Eye (tissue), 1 donor: Measurements from ENCODE around the gene PRSS27.
A peak's percentile ranks its signal among the peaks of the same experiment; 100 is the strongest.
"Not testable (repeated sequence)": the region's sequence is repeated elsewhere in the genome, so short reads cannot be mapped to it uniquely, and the experiment has no call there.

Experiments
- DNase-seq: peaks from one replicate; pipeline ENCODE4 v3.0.0-alpha.2; 2015

PRSS27 gene

DNA sequence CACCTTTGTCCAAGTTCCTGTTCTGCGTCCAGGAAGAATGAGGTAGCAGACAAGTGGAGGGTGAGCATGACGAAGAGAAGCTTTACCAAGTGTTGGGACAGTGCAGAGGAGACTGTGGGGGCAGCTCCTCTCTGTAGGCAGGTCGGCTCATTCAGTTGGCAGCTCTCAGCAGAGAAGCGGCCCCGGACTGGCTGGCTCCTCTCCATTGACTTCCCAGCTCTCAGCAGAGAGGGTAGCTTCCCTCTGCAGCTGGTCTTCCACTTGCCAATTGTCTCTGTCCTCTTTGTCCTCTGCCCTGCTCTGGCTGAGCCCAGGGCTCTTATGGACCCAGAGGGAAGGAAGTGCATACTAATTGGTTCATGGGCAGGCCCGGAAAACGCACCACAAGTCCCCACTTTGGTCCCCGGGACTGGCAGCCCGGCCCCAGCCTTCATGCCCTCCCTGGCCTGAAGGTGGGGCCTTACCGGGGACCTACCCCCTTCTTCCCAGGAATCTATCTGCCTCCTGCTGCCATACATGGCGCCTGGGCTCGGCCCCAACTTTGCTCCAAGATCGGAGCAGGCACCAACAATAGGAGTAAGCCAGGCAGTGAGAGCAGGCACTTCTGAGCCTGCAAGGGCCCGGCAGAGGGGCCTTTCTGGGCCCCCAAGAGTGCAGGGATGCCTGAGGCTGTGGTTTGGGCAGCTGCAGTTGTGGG is 27.6 kb downstream of the PRSS27 start:
- peak; percentile 26 for DNase-seq

- no peak for DNase-seq
Measured at GRCh38 chr16:2691491-2692248, 28.4 kb downstream of the PRSS27 start.

DNA sequence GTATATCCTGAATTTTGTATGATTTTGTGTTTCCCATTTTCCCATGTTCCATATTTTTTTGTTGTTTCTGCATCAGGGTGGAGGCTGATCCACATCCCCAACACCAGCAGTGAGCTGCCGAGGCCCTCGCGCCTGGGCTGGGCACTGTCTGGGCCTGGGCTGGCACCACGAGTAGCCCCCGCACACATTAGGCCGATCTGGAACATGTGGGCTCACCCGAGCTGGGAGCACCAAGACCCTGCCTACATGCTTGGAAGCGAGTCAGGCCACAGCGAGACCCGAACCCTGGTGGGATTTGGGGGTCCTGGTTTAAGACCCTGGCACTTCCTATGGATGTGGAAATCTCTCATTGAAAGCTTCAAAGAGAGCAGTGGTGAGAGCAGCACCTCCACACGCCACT is 29.2 kb downstream of the PRSS27 start:
- DNase-seq: no peak

- no peak for DNase-seq
Measured at GRCh38 chr16:2689968-2690801, 29.8 kb downstream of the PRSS27 start.

DNA sequence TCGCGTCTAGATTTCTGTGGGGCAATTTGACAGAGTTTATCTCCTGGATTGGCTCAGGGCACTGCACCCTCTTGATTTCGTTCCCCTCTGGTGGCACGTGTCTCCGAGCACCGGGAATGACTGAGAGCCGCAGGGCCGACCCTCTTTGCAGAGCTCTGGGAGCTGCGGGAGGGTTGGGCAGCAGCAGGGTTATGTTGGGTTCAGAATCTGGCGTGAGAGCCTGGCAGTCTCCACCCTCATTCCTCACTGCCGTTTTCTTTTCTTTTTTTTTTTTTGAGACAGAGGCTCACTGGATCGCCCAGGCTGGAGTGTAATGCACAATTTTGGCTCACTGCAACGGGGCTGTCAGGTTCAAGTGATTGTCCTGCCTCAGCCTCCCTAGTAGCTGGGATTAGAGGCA is 30.6 kb downstream of the PRSS27 start:
- not testable (repeated sequence) for DNase-seq

DNA sequence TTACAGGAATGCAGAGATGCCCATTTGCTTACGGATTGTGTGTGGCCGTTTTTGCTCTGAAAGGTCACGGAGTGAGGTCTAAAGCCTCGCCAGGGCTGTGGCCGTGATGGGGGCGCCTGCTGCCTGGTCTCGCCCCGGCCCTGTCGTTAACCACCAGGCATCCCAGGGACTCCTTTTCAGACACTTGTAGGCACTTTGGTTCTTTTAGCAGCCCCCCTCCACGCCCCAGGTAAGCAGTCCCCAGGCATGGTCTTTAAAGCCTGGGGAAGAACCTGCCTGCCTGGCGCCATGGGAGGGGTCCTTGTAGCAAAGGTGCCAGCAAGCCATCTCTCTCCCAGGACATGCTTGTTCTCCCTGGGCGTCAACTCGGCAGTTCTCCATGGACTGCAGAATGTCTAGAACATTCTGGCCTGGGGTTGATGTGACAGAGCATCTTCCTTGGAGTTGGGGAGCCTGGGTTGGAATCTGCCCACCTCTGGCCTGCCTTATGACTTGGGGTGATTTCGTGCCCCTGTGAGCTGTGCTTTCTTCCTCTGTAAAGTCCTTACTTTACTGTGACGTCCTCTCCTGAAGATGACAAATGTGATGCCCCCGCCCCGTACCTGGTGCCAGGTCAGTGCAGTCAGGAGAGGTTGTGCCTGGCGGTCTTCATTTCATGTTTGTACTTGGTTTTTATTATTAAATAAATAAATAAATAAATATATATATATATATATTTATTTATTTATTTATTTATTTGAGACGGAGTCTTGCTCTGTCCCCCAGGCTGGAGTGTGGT is 32.3 kb downstream of the PRSS27 start:
- DNase-seq: no peak

- DNase-seq: no peak
Measured at GRCh38 chr16:2686912-2687507, 33.0 kb downstream of the PRSS27 start.

GRCh38 chr16:2686075-2686474 is 33.9 kb downstream of the PRSS27 start:
- DNase-seq: not testable (repeated sequence)

DNA sequence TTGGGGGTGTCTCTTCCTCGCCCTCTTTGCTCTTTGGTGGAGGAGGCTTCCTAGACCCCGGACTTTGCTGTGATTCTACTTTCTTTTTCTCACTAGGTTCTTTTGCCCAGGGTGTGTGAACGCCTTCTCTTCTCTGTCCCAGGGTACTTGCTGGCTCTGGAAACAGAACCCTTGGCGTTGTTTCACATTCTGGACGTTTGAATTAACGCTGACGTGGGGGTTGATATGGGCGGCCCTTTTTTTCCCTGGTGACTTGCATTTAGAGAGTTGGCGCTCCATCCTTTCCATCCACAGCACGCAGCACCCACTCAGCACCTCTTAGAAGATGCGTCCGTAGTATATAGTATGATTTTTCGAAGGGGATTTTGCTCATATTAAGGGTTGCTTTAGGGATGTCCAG is 37.0 kb downstream of the PRSS27 start:
- not testable (repeated sequence) for DNase-seq

DNA sequence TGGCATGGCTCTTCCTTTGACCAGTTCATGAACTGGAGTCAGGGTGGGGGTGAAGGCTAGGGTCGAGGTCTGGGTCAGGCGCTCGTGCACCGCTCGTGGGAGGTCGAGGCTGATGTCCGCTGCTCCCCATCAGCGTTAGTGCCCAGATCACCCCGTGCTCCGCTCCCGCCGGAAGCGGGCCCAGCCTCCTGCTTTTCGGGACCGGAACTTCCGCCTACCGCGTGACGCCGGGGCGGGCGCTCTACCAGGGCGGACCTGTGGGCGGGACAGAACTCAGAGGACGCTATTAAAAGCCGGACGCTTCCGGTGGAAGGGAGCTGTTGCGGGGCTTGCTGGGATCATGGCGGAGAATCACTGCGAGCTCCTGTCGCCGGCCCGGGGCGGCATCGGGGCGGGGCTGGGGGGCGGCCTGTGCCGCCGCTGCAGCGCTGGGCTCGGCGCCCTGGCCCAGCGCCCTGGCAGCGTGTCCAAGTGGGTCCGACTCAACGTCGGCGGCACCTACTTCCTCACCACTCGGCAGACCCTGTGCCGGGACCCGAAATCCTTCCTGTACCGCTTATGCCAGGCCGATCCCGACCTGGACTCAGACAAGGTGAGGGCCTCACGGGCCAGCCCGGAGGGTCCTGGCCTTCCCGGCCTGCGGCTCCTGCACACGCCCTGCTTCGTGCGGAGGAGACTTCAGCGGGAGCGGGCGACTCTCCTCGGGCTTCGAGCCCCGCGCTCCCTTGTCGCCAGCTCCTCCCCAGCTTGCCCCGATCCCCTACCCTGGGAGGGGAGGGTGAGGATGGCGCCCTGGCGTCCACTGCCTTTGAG is 37.6 kb downstream of the PRSS27 start, which contains the start of gene KCTD5:
KCTD5 (plus strand) TSS at position 315 of the 813 bp plus-strand sequence; CDS start at position 341, 26 bp downstream.
- DNase-seq: peak; percentile 99

DNA sequence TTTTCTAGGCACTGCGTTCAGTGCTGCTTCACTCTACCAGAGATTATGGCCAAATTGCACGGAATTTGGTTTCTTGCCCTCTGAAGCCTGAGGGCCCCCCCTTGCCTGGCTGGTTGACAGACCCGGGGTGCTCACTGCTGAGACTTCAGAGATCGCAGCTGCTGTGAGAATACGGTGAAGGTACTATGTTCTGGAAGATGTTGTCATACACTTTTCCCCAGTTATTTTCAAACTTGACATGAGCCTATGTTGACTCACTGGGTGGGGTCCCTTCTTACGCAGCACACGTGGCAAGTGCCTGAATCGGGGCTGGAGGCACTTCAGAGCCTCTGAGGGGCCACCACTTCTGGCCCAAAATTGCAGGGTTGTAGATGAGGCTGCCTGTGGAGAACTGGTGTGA is 39.7 kb downstream of the PRSS27 start:
- not testable (repeated sequence) for DNase-seq

DNA sequence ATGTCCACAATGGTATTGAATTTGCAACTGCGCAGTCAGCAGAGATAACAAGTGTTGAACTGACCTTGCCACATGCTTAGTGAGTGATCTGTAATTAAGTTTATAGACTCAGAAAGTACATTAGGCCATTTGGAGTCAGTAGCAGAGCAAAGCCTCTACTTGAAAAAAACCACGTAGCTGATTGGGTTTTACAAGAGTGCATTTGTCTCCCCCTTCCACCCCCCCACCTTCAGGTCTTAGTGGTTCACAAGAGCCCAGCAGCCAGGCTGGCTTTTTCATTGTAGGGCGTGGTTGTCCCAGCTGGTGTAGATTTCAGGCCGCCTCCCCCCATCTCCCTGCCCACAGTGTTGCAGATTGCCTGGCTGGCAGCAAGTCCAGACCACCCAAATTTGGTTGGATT is 40.1 kb downstream of the PRSS27 start:
- DNase-seq: not testable (repeated sequence)

- not testable (repeated sequence) for DNase-seq
Measured at GRCh38 chr16:2678206-2678965, 41.6 kb downstream of the PRSS27 start.

- not testable (repeated sequence) for DNase-seq
Measured at GRCh38 chr16:2676937-2677336, 43.1 kb downstream of the PRSS27 start.

GRCh38 chr16:2675714-2676113 is 44.3 kb downstream of the PRSS27 start:
- DNase-seq: no peak

- no peak for DNase-seq
Measured at GRCh38 chr16:2675021-2675420, 45.0 kb downstream of the PRSS27 start.

- DNase-seq: peak; percentile 97
Measured at GRCh38 chr16:2673066-2673999, 46.7 kb downstream of the PRSS27 start.

GRCh38 chr16:2671741-2672140 is 48.3 kb downstream of the PRSS27 start:
- no peak for DNase-seq

GRCh38 chr16:2671193-2671592 is 48.8 kb downstream of the PRSS27 start:
- not testable (repeated sequence) for DNase-seq
